IMR-90 (cell line): ENCODE measurements around the gene PRELID3B. TPM values are rescaled to one million over a fixed set of nuclear protein-coding genes. Genes with fewer than 3 reads are reported as not detected.

ENCODE experiments used
- ATAC-seq: fragments of 200-7000 bp; cut with Tn5 transposase; 2 replicates; pipeline ENCODE4 v1.9.1; 2020; ENCODE audit warnings: low read depth, mild to moderate bottlenecking, moderate library complexity
- BruUV-seq: library from RNA; stranded (reverse); fragments of 400-500 nt; replicated peaks from 2 replicates; lab custom pipeline; 2021; lab: Mats Ljungman, UMichigan
- CTCF ChIA-PET: fragments of 300-600 bp; formaldehyde crosslinking; extraction: SDS; loops from one replicate; lab custom pipeline; 2021; ENCODE audit warnings: antibody characterized with exemption; lab: Yijun Ruan, JAX
- POLR2A ChIA-PET: fragments of 300-600 bp; sonication (Branson Sonifier 250); formaldehyde crosslinking; loops from one replicate; lab custom pipeline; 2022; ENCODE audit warnings: antibody characterized with exemption; ENCODE audit not compliant: unreplicated experiment; lab: Charles Lee
- DNase-seq: peaks from one replicate; pipeline ENCODE4 v3.0.0; 2013
- H2AFZ ChIP-seq: replicated peaks from 2 replicates; pipeline ENCODE3; 2013; ENCODE audit warnings: low read length, mild to moderate bottlenecking; ENCODE audit not compliant: poor library complexity
- H2AK5ac ChIP-seq: 2 replicates; pipeline ENCODE4 v1.6.1; 2013; ENCODE audit warnings: low read depth, low read length, inconsistent platforms
- H2AK9ac ChIP-seq: replicated peaks from 2 replicates; pipeline ENCODE3; 2013; ENCODE audit warnings: mild to moderate bottlenecking, low read depth, low read length, moderate library complexity; ENCODE audit not compliant: poor library complexity
- H2BK120ac ChIP-seq: 2 replicates; pipeline ENCODE4 v1.6.1; 2013; ENCODE audit warnings: low read depth, low read length, inconsistent platforms
- H2BK15ac ChIP-seq: 3 replicates; pipeline ENCODE4 v1.6.1; 2013; ENCODE audit warnings: low read depth, low read length, inconsistent platforms
- H2BK20ac ChIP-seq: 2 replicates; pipeline ENCODE4 v1.6.1; 2013; ENCODE audit warnings: low read depth, mild to moderate bottlenecking, inconsistent platforms, low read length, moderate library complexity
- H2BK5ac ChIP-seq: 2 replicates; pipeline ENCODE4 v1.6.1; 2013; ENCODE audit warnings: mild to moderate bottlenecking, low read depth, low read length, inconsistent platforms; ENCODE audit not compliant: poor library complexity, severe bottlenecking
- H3K14ac ChIP-seq: replicated peaks from 2 replicates; pipeline ENCODE4 v1.6.1; 2013; ENCODE audit warnings: low read depth, low read length, inconsistent platforms
- H3K18ac ChIP-seq: 2 replicates; pipeline ENCODE4 v1.6.1; 2013; ENCODE audit warnings: low read depth, low read length, control low read depth
- H3K23ac ChIP-seq: 2 replicates; pipeline ENCODE4 v1.6.1; 2013; ENCODE audit warnings: low read depth, low read length, inconsistent platforms
- H3K27ac ChIP-seq: 2 replicates; pipeline ENCODE4 v1.5.1; 2013; ENCODE audit warnings: mild to moderate bottlenecking, control low read depth, low read length; ENCODE audit not compliant: insufficient read depth
- H3K27me3 ChIP-seq: 2 replicates; pipeline ENCODE4 v1.6.1; 2013; ENCODE audit warnings: low read length; ENCODE audit not compliant: control insufficient read depth, insufficient read depth
- H3K36me3 ChIP-seq: 2 replicates; pipeline ENCODE4 v1.6.1; 2013; ENCODE audit warnings: low read length, mixed read lengths; ENCODE audit not compliant: control insufficient read depth, insufficient read depth
- H3K4ac ChIP-seq: 2 replicates; pipeline ENCODE4 v1.6.1; 2013; ENCODE audit warnings: low read depth, low read length, inconsistent platforms
- H3K4me1 ChIP-seq: 2 replicates; pipeline ENCODE4 v1.6.1; 2013; ENCODE audit warnings: low read length, mixed read lengths; ENCODE audit not compliant: control insufficient read depth, insufficient read depth
- H3K4me2 ChIP-seq: 2 replicates; pipeline ENCODE4 v1.6.1; 2013; ENCODE audit warnings: low read depth, mild to moderate bottlenecking, control low read depth, low read length, moderate library complexity
- H3K4me3 ChIP-seq: 2 replicates; pipeline ENCODE4 v1.5.1; 2013; ENCODE audit warnings: low read depth, mild to moderate bottlenecking, control low read depth, low read length, moderate library complexity; ENCODE audit not compliant: insufficient read depth
- H3K56ac ChIP-seq: 2 replicates; pipeline ENCODE4 v1.6.1; 2013; ENCODE audit warnings: low read length, inconsistent platforms; ENCODE audit not compliant: insufficient read depth; ENCODE audit errors: extremely low read depth
- H3K79me1 ChIP-seq, 2 experiments: 2 replicates each; pipeline ENCODE4 v1.6.1; 2013; ENCODE audit warnings: low read length in 2 of 2, inconsistent platforms in 1 of 2, low read depth in 1 of 2
- H3K9ac ChIP-seq: 2 replicates; pipeline ENCODE4 v1.6.1; 2013; ENCODE audit warnings: low read depth, low read length, control low read depth
- H3K9me1 ChIP-seq: 2 replicates; pipeline ENCODE4 v1.6.1; 2013; ENCODE audit warnings: low read length, inconsistent platforms; ENCODE audit not compliant: insufficient read depth
- H3K9me3 ChIP-seq: 2 replicates; pipeline ENCODE4 v1.6.1; 2013; ENCODE audit warnings: low read length; ENCODE audit not compliant: control insufficient read depth, insufficient read depth
- H4K20me1 ChIP-seq: 2 replicates; pipeline ENCODE4 v1.6.1; 2013; ENCODE audit warnings: low read length, inconsistent platforms; ENCODE audit not compliant: insufficient read depth
- H4K5ac ChIP-seq: 2 replicates; pipeline ENCODE4 v1.6.1; 2013; ENCODE audit warnings: mild to moderate bottlenecking, low read depth, low read length, control low read depth
- H4K8ac ChIP-seq, 2 experiments: 2 replicates each; pipeline ENCODE4 v1.6.1; 2013; ENCODE audit warnings: low read depth in 2 of 2, low read length in 2 of 2, control low read depth in 1 of 2, inconsistent platforms in 1 of 2
- H4K91ac ChIP-seq: 2 replicates; pipeline ENCODE4 v1.6.1; 2013; ENCODE audit warnings: low read depth, low read length, inconsistent platforms; ENCODE audit not compliant: insufficient read depth
- MXI1 ChIP-seq: IDR thresholded peaks from 2 replicates; pipeline ENCODE4 v1.6.1; 2012; ENCODE audit warnings: low read depth, mild to moderate bottlenecking, low read length, moderate library complexity, borderline replicate concordance
- POLR2A ChIP-seq: IDR thresholded peaks from 2 replicates; pipeline ENCODE4 v1.6.1; 2012; ENCODE audit warnings: mild to moderate bottlenecking, low read depth, low read length
- SMC3 ChIP-seq: fragments of 150-350 bp; IDR thresholded peaks from 2 replicates; pipeline ENCODE4 v1.6.1; 2016; ENCODE audit warnings: low read depth, mild to moderate bottlenecking, antibody characterized with exemption, low read length, moderate library complexity
- WGBS, 2 experiments: methylation state at CpG; one replicate each; pipeline versions ENCODE4 v1.1.5 to v1.1.7; 2013; ENCODE audit warnings: missing lambda C conversion rate in 2 of 2; ENCODE audit not compliant: insufficient read length in 1 of 2; ENCODE audit errors: extremely low coverage in 2 of 2; 5-methylcytosine and 5-hydroxymethylcytosine counted together
- dilution Hi-C: fragments of 300-500 bp; cut with HindIII; formaldehyde crosslinking; loops from one replicate; pipeline ENCODE4 v1.14.3; 2018; ENCODE audit warnings: low sequenced_read_pairs; ENCODE audit not compliant: unreplicated experiment
- in situ Hi-C: fragments of 300-500 bp; cut with MboI; formaldehyde crosslinking; loops from 3 replicates; pipeline ENCODE4 v1.14.3; 2019; ENCODE audit warnings: low sequenced_read_pairs, inconsistent platforms, mixed read lengths
- intact Hi-C: fragments of 100-400 bp; cut with micrococcal nuclease; formaldehyde crosslinking; loops from 2 replicates; pipeline ENCODE4 v1.10.0; 2022
- polyA plus RNA-seq, 3 experiments: library from polyadenylated mRNA; depleted of rRNA; stranded (reverse); fragments of >200 nt; gene quantifications; 2 replicates each; pipeline ENCODE4 v1.2.3, GENCODE V29; 2012; ENCODE audit warnings: low replicate concordance in 1 of 3
- total RNA-seq: library from RNA; depleted of rRNA; stranded (reverse); fragments of >200 nt; gene quantifications from 2 replicates; pipeline ENCODE4 v1.2.3, GENCODE V29; 2012

The PRELID3B gene
- total and polyA plus RNA-seq, 2 of the 4 experiments (the other 2 are of a cell fraction), result 24.8 to 41.9 TPM

DNA sequence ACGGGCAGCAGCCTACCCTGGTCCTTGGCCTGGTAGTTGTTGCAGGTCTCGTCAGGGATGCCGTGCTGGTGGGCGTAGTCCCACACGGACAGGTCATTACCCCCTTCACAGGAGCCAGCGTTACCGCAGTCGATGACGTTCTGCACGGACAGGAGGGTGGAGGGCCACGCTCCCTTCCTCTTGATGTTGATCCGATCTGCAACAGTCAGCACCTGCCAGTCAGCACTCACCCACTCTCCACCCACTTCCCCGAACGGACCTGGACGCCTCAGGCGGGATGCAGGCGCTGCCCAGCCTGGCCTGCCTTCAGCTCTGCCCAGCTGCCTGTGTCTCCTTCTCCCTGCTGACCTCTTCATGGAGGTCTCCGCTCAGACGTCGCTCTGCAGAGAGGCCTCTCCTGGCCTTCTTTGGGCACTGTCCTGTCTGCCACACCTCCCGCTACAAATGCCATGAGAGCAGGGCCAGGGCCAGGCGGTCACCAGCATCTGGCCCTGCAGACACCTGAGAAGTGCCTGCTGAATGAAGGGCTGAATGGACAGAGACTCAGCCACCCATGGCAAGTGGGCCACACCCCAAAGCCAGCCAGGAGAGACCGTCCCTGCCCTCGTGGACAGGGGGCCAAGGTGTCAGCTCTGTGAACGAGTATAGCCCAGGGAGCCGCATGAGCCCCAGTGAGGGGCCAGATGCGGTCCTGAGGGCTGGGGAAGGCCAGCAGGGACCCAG lies 41.0 kb downstream of the PRELID3B start:
- in situ Hi-C loops, result no loop called here
- ChIA-PET CTCF (no interaction called here), POLR2A (no interaction called here)
- H3K9me1 ChIP-seq, result peaks cover 11% of the 10 kb centered on the region; the same call in 1 of the 2 replicates
- dilution Hi-C loops, result no loop called here
- no peaks in the 10 kb centered on the region for H3K9me3 ChIP-seq
- no peak overlapping the region for H3K4ac ChIP-seq
- no peak overlapping the region for H2BK15ac ChIP-seq
- H2BK5ac ChIP-seq, result no peak overlapping the region
- H2BK120ac ChIP-seq, result no peak overlapping the region
- peak overlapping the region; percentile 5 for H2AFZ ChIP-seq
- no peak overlapping the region for H2BK20ac ChIP-seq
- WGBS, 2 experiments, result 95% methylated on average over 23 of the region's 27 CpGs; no CpG with 5 or more reads in 1 of the 2 experiments
- no peak overlapping the region for H3K4me3 ChIP-seq
- no peak overlapping the region for H3K9ac ChIP-seq
- H3K14ac ChIP-seq, result no peak overlapping the region
- no peak overlapping the region for H3K18ac ChIP-seq
- intact Hi-C loops, result no loop called here
- no peak for TF ChIP-seq POLR2A
- TF ChIP-seq SMC3, result no peak
- TF ChIP-seq MXI1, result no peak
- DNase-seq (no peak), ATAC-seq (no peak)
- no peak overlapping the region for H3K27ac ChIP-seq
- peaks cover 12% of the 10 kb centered on the region for H3K4me1 ChIP-seq
- H3K36me3 ChIP-seq, result peaks cover 22% of the 10 kb centered on the region
- no peak overlapping the region for H4K8ac ChIP-seq
- H3K23ac ChIP-seq, result no peak overlapping the region
- no peak overlapping the region for H3K4me2 ChIP-seq
- no TSS peak for BruUV-seq
- H4K91ac ChIP-seq, result no peak overlapping the region
- no peak overlapping the region for H2AK5ac ChIP-seq
- no peak overlapping the region for H3K56ac ChIP-seq
- H4K20me1 ChIP-seq, result no peaks in the 10 kb centered on the region; the same call in 1 of the 2 replicates
- peaks cover 10 to 33% of the 10 kb centered on the region in 2 experiments; a peak in 3 of 4 replicates for H3K79me1 ChIP-seq
- no peak overlapping the region for H4K5ac ChIP-seq
- H3K27me3 ChIP-seq, result no peaks in the 10 kb centered on the region
- peak overlapping the region; percentile 26 for H2AK9ac ChIP-seq
